Measurements from ENCODE around the gene TM4SF4. TPM values are rescaled to one million over a fixed set of nuclear protein-coding genes. Genes with fewer than 3 reads are reported as not detected.

Gene TM4SF4
- total and polyA plus RNA-seq, 2 donors (not counting 1 experiment from before 2014, with no cell fraction given): not detected

- TF ChIP-seq EZH2 (IDR thresholded peaks at IDR 0.05; ENCODE audit: borderline replicate concordance, insufficient read depth, low read depth, low read length, poor library complexity, severe bottlenecking): no peak
- no peak for TF ChIP-seq CTCF (IDR thresholded peaks at IDR 0.05)
- DNase-seq (no peak), ATAC-seq (ENCODE audit: low read depth) (no peak)
- POLR2A ChIA-PET: no interaction called here
- Histone ChIP-seq H2AFZ (ENCODE audit: insufficient read depth, low read depth, low read length, poor library complexity, severe bottlenecking) (no peak overlapping the region), H3K4me2 (replicated peaks; ENCODE audit: low read depth, low read length, poor library complexity, severe bottlenecking) (no peak overlapping the region), H3K9ac (ENCODE audit: low read length) (no peak overlapping the region), H3K9me3 (ENCODE audit: control extremely low read depth in 1 of 3, control insufficient read depth in 2 of 3, insufficient read depth in 1 of 3, low read length in 2 of 3) (peaks cover 0 to 13% (median 10%) of the 10 kb centered on the region in 3 donors), H3K79me2 (ENCODE audit: control insufficient read depth, insufficient read depth, low read length) (no peaks in the 10 kb centered on the region), H3K27me3 (replicated peaks in 1 of 4; ENCODE audit: control extremely low read depth in 1 of 4, control insufficient read depth in 3 of 4, insufficient read depth in 4 of 4, low read length in 3 of 4) (peaks cover 0 to 1% (median 0%) of the 10 kb centered on the region in 4 experiments), H3K27ac (ENCODE audit: low read length in 2 of 2) (no peak overlapping the region), H3K4me3 (ENCODE audit: control extremely low read depth in 1 of 5, extremely low read depth in 1 of 5, insufficient read depth in 1 of 5, low read depth in 2 of 5, low read length in 4 of 5) (no peak overlapping the region), H4K20me1 (ENCODE audit: control insufficient read depth, insufficient read depth, low read length, poor library complexity, severe bottlenecking) (no peaks in the 10 kb centered on the region), H3K36me3 (replicated peaks in 1 of 2; ENCODE audit: control extremely low read depth in 1 of 2, control insufficient read depth in 1 of 2, extremely low read depth in 1 of 2, insufficient read depth in 2 of 2, low read length in 1 of 2) (no peaks in the 10 kb centered on the region), H3K4me1 (ENCODE audit: control insufficient read depth in 2 of 2, insufficient read depth in 2 of 2, low read length in 2 of 2) (no peaks in the 10 kb centered on the region)
- H3K27me3 Mint-ChIP-seq: peaks cover under 1% of the 10 kb centered on the region
- peaks cover 8% of the 10 kb centered on the region for H3K4me1 Mint-ChIP-seq
- 35% methylated on average over 3 of the region's 3 CpGs for WGBS (ENCODE audit: insufficient coverage)
- CTCF ChIA-PET: no interaction called here
- peaks cover 2% of the 10 kb centered on the region for H3K9me3 Mint-ChIP-seq (ENCODE audit: insufficient read depth)
- H3K4me3 Mint-ChIP-seq: no peak overlapping the region
- H3K27ac Mint-ChIP-seq: no peak overlapping the region
- intact Hi-C loops (cut with micrococcal nuclease): no loop called here
Measured at GRCh38 chr3:149448331-149448831, 26.1 kb upstream of the TM4SF4 start.

- Histone ChIP-seq H3K27ac (ENCODE audit: low read length in 2 of 2) (no peak overlapping the region), H3K4me1 (ENCODE audit: control insufficient read depth in 2 of 2, insufficient read depth in 2 of 2, low read length in 2 of 2) (no peaks in the 10 kb centered on the region), H3K36me3 (replicated peaks in 1 of 2; ENCODE audit: control extremely low read depth in 1 of 2, control insufficient read depth in 1 of 2, extremely low read depth in 1 of 2, insufficient read depth in 2 of 2, low read length in 1 of 2) (no peaks in the 10 kb centered on the region), H3K4me2 (replicated peaks; ENCODE audit: low read depth, low read length, poor library complexity, severe bottlenecking) (no peak overlapping the region), H3K9ac (ENCODE audit: low read length) (no peak overlapping the region), H4K20me1 (ENCODE audit: control insufficient read depth, insufficient read depth, low read length, poor library complexity, severe bottlenecking) (no peaks in the 10 kb centered on the region), H3K27me3 (replicated peaks in 1 of 4; ENCODE audit: control extremely low read depth in 1 of 4, control insufficient read depth in 3 of 4, insufficient read depth in 4 of 4, low read length in 3 of 4) (peaks cover 0 to 4% (median 1%) of the 10 kb centered on the region in 4 experiments), H3K79me2 (ENCODE audit: control insufficient read depth, insufficient read depth, low read length) (no peaks in the 10 kb centered on the region), H2AFZ (ENCODE audit: insufficient read depth, low read depth, low read length, poor library complexity, severe bottlenecking) (no peak overlapping the region), H3K4me3 (ENCODE audit: control extremely low read depth in 1 of 5, extremely low read depth in 1 of 5, insufficient read depth in 1 of 5, low read depth in 2 of 5, low read length in 4 of 5) (no peak overlapping the region), H3K9me3 (ENCODE audit: control extremely low read depth in 1 of 3, control insufficient read depth in 2 of 3, insufficient read depth in 1 of 3, low read length in 2 of 3) (peaks cover 0 to 13% (median 10%) of the 10 kb centered on the region in 3 donors)
- Mint-ChIP-seq H3K9me3 (ENCODE audit: insufficient read depth) (peaks cover 2% of the 10 kb centered on the region), H3K27me3 (no peaks in the 10 kb centered on the region), H3K4me3 (no peak overlapping the region), H3K4me1 (peaks cover 8% of the 10 kb centered on the region), H3K27ac (no peak overlapping the region)
- ChIA-PET CTCF (no interaction called here), POLR2A (no interaction called here)
- DNase-seq (no peak), ATAC-seq (ENCODE audit: low read depth) (no peak)
- TF ChIP-seq EZH2 (IDR thresholded peaks at IDR 0.05; ENCODE audit: borderline replicate concordance, insufficient read depth, low read depth, low read length, poor library complexity, severe bottlenecking) (no peak), CTCF (IDR thresholded peaks at IDR 0.05) (no peak)
- intact Hi-C loops (cut with micrococcal nuclease): no loop called here
- WGBS (ENCODE audit: insufficient coverage): no CpG with 5 or more reads among the region's 3 CpGs
Measured at GRCh38 chr3:149449182-149449581, 25.3 kb upstream of the TM4SF4 start.

All from B cell (primary cell).